HG03159 (cell line): Measurements from ENCODE around the gene PIP4P1.
"Not testable (repeated sequence)": the region's sequence is repeated elsewhere in the genome, so short reads cannot be mapped to it uniquely, and the experiment has no call there.

ENCODE experiments used
- ATAC-seq: cut with Tn5 transposase; IDR thresholded peaks from one replicate; pipeline ENCODE4 v1.9.1; 2021; ENCODE audit warnings: mild to moderate bottlenecking, moderate library complexity; ENCODE audit not compliant: unreplicated experiment

PIP4P1 gene

DNA sequence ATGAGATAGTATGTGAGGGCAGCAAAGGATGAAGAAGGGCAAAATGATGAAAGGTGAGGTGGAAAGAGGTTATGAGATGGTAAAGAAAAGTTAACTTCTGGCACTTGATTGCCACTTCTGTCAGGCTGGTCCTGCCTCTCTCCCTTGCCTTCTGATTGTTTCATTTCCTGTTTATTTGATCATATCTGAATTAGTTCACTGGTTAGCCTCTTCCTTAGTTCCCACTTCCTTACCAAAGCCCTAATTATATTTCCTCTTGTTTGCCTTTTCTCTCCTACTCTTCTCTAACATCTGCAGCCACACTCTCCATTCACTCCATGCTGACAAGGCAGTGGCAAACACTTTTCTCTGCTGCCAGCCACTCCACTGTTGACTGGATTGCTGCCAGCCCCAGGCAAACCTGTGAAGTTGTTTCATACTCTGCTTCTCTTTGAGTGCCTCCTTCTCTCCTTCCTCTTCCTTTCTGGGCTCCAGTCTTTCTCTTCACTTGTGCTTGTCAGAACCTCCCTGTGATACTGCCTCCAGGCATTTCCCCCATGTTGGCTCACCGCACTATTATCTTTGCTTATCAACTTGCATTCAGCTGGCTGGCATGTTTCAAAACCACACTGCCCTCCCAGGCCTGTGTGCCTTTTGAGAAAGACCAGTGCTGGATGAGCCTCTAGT is 16.1 kb upstream of the PIP4P1 start:
- ATAC-seq: no peak

DNA sequence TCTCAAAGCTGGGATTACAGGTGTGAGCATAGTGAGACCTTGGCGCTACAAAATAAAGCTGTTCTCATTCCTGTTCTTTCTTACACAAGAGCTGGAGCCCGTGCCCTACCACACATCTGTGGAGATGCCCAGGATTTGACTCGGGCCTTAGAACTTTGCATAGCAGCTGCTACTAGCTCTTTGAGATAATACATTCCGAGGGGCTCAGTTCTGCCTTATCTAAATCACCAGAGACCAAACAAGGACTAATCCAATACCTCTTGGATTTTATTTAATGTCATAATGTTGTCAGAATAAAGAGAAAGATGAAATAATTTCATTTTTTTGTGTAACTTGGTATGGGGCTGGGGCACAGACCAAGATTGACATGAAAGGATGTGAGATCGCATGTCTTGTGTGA is 15.5 kb upstream of the PIP4P1 start:
- no peak for ATAC-seq

DNA sequence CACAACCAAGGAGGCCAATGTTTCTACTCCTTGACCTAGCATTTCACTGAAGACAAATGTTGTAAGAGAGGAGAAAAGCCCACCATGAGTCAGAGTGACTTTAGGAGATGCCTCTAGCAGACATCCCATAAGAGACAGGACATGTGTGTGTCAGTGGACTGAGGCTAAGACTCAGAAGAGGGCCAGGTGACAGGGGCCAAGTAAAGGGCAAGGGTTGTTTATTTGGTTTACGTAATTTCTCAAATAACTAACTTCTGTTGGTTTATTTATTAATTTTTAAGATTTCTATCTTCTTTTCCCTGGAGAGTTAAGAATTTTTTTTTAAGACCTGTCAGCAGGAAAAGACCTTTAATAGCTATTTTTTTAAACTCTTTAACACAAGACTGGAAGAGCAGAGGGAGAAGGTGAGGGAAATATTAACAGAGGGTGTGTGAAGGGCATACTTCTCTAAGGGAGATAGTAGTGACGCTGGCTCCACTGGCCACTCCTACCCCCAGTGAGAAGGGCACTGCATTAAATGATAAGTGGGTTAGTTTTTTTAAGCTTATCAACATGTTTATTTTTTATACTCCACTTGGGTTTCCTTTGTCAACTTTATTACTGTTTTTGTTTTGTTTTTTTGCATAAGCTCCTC is 11.4 kb upstream of the PIP4P1 start:
- no peak for ATAC-seq

DNA sequence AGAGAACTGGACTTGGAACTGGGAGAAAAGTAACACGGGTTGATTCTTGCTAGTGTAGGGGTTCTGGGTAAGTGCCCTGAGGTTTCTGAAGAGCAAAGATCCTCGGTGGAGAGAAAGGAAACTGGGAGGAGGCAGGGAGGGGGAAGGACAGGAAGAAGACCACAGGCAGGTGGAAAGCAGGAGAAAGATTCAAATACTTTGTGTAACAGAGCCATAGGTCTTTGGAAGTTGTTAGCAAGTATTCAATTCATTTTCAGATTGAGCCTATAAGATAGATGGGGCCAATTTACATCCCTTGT is 9.3 kb upstream of the PIP4P1 start:
- ATAC-seq: no peak

DNA sequence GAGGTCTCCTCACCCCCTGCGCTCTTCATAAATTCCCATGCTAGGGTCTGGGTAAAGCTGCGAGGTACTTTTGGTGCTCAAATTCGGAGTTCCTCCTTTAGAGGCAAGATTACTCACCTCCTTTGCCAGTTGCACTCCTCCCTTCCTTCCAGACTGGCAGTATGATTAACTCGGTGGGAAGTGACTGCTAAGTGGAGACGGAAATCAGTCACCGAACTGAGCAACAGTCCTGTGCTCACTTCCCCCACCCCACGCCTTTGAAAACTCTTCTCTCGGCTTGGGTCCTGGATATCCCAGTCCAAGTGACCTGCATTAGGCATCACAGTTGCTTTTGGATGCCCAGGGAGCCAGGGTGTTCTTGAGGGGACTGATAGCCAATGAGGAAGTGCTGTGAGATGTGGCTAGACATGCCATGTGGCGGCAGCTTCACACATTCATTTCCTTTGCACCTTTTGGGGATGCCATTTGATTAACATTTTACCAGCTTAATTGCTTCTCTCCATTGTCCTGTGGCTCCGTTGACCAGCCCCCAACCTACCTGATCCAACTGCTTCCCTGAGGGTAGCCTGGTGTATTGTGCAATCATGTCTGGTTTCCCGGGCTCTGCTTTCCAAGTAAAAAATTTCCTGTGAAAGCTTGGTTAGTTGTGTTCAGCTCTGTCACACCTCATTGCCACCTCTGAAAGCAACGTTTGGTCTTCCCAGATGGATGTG is 8.8 kb upstream of the PIP4P1 start:
- ATAC-seq: peak; percentile 37

DNA sequence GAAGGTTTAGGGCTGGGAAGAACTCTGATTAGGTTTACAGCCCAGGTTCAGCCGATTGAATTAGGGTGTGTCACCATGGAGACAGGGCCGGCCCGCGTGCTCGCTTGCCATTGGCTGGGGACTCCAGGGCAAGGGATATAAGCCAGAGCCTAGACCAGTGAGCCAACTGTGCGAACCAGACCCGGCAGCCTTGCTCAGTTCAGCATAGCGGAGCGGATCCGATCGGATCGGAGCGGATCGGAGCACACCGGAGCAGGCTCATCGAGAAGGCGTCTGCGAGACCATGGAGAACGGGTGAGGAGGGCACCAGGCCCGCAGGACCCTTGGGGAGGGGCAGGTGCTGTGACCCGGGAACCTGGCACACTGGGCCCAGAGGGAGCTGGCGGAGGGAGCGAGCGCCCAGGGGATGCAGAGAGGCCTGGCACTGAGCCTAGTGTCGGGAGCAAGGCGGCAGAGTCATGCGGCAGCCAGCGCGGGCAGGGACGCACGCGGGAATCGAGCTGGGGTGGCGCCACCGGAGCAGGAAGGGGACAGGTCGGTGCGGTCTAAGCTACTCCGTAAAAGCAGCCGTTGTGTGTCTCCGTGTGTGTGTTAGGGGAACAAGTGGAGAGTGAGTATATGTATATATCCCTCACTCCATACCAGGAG is 8.1 kb upstream of the PIP4P1 start, which contains the start of gene PNP:
PNP (plus strand) TSS at position 165 of the 648 bp plus-strand sequence; CDS start at position 284, 119 bp downstream.
- ATAC-seq: peak; percentile 93

DNA sequence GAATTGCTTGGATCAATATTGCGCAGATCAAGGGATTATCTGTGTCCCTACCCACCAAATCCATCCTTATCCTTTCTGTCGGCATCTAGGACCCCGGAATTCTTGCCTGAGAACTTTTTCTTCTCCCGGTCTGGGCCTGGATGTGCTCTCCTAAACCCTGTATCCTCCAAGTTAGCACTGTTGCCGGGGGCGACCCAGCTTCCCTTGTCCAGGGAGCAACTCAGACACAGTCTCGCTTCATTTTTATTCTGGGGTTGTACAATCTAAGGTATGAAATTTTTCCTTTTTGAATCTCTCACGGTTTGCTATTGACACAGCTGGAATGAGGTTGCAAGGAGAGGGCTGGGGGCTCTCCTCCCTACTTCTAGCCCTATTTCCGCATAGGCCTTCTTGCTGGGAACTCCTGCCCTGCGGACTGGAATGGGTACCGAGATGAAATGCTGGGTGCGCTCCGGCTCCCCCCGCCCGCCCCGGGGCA is 7.6 kb upstream of the PIP4P1 start:
- ATAC-seq: no peak

DNA sequence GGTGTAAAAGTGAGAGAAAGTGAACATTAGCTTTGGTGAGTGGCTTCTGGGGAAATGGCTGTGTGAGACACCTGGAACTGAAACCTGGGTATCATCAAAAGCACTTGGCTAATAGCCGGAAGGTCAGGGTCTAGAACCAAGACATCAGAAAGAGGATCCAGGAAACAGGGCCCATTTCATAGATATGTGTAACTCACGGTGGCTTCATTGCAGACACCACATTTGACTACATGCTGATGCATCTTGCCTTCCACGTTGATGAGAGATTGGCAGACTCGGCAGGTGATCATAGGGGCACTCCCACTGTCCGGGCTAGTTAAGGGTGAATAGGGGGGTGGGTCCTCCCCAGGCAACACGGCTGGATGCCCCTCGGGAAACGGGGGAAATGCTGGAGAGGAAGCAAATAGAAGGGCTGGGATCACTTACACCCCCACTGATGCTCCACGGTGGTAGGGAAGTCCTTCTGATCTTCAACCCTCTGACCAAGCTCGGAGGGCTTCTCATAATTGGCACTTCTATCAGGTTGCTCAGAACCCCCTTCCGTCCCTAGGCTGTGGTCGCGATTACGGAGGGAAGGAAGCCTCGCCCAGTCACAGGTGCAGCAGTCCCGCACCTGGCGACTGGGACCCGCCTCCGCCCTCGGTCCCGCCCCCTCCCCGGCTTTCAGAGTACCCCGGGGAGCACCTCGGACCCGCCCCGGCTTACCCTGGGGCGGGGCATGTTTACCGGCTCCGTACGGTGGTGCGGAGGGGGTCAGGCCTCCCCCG is 593 bp downstream of the PIP4P1 start:
- peak; percentile 14 for ATAC-seq

DNA sequence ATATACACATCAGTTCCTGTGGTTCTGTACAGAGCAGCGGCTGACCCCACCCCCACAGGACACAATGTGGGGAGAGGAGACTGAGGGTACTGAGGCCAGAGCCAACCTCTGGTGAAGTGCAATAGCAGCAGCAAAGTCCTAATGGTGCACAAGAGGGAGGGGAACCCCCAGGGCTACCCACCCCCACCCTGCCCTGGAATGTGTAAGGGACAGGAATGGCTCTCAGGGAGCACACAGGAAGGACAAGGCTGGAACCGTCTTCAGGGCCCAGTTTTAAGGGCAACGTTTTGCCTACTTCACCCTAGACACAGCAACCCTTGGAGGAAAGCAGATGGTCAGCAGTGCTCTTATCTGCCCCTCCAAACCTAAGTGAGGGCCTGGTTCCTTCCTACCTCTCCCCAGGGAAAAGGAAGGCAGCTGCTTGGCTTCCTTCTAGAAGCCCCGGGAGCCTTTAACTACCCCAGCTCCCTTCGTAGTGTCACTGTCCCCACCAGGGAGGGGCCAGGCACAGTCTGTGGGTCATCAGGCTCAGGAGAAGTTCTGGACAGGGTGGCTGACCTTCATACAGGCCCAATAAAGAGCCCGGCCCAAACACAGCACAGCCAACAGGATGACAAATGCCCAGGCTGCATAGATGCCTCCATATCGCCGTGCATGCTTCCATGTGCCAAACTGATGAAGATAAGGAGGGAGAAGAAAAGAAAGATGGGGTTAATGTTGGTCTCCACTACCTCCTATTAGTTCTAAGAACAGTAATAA is 3.0 kb downstream of the PIP4P1 start:
- ATAC-seq: no peak

DNA sequence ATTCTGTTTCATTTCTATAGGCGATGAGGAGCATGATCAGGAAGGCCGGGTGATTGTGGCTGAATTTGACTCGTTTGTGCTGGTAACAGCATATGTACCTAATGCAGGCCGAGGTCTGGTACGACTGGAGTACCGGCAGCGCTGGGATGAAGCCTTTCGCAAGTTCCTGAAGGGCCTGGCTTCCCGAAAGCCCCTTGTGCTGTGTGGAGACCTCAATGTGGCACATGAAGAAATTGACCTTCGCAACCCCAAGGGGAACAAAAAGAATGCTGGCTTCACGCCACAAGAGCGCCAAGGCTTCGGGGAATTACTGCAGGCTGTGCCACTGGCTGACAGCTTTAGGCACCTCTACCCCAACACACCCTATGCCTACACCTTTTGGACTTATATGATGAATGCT is 4.3 kb downstream of the PIP4P1 start:
- ATAC-seq: no peak

DNA sequence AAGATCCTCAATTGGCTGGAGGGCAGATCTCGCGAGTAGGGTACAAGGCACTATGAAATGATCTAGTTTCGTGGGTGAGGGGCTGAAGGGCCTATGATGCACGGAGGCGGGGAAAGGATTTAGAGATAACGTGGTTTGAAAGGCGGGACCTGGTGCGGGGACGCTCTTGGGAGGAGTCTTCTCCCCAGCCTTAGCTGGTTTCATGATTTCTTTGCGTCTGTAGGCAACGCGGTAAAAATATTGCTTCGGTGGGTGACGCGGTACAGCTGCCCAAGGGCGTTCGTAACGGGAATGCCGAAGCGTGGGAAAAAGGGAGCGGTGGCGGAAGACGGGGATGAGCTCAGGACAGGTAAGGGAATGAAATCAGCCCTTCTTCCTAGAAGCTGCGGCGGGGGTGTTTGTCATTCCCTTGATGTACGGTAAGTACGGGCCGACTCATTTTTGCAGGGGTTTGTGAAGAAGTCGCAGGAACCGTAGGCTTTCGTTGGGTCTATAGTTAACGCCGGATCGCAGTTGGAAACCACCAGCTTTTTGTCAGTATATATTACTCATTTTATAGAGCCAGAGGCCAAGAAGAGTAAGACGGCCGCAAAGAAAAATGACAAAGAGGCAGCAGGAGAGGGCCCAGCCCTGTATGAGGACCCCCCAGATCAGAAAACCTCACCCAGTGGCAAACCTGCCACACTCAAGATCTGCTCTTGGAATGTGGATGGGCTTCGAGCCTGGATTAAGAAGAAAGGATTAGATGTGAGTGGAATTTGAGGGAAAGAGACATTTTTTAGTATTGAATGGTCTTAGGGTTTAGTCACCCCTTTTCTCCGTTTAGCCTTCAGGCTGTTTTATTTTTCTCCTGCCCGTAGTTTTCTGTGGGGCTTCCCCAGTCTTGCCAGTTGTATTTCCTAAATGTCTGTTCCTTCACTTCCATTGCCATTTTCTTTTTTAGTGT is 5.6 kb downstream of the PIP4P1 start:
- peak; percentile 48 for ATAC-seq

DNA sequence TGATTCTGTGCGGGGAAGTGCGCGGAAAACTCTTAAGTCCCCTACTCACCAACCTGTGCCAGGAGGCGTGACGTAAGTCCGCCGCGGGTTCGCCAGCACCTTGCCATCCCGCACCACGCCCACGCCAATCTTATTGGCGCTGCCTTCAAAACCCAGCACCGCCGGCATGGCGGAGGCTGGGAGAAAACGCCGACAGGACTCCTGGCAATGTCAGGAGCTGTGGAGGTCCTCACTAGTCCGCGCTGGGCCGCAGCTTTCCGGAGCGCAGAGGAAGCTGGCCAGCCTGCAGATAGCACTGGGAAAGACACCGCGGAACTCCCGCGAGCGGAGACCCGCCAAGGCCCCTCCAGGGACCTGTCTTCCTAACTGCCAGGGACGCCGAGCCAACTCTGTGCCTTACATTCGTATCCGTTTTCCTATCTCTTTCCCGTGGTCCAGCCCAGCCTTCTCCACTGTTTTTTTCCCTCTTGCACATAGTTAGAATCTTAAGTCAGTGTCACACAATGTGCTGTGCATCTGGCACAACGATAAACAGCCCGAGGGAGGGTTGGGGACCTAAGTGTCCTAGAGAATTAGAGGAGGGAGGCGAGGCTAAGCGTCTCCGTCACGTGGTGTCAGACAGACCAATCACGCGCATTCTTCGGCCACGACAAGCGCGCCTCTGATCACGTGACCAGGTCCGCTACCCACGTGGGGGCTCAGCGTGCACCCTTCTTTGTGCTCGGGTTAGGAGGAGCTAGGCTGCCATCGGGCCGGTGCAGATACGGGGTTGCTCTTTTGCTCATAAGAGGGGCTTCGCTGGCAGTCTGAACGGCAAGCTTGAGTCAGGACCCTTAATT is 6.5 kb downstream of the PIP4P1 start, which contains the start of the genes APEX1 and OSGEP:
APEX1 (plus strand) TSS at position 711 of the 839 bp plus-strand sequence. CDS start 420 bp downstream, outside the sequence.
OSGEP (minus strand) TSS at position 297 of the 839 bp plus-strand sequence; CDS start at position 168, 129 bp downstream.
- peak; percentile 87 for ATAC-seq

DNA sequence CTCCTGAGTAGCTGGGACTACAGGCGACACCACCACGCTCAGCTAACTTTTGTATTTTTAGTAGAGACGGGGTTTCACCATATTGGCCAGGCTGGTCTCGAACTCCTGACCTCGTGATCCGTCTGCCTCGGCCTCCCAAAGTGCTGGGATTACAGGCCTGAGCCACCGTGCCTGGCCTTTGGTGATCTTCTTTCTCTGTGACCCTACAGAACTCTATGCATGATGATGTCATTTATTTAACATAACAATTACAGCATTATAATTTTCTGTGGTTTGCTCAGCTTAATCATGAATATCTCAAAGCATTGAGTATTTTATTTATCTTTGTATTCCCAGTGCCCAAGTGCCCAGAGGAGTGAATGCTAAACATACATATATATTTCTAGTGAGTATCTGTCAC is 8.4 kb downstream of the PIP4P1 start:
- ATAC-seq: not testable (repeated sequence)

DNA sequence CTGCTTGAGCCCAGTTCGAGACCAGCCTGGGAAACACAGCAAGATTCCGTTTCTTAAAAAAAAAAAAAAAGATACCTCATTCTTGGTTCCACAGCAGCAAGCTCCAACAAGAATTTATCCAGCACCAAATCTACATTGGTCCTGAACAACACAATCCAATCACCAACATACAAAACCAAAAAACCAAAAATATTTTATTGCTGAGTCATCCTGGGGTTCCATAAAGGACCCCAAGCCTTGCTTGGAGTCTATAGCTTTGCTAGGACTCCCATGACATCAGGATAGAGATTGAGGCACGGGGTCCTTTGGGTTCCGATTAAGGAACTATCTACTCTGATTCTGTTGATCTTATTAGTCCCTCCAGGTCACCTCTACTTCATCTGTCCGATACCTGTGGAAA is 14.3 kb downstream of the PIP4P1 start:
- ATAC-seq: no peak

DNA sequence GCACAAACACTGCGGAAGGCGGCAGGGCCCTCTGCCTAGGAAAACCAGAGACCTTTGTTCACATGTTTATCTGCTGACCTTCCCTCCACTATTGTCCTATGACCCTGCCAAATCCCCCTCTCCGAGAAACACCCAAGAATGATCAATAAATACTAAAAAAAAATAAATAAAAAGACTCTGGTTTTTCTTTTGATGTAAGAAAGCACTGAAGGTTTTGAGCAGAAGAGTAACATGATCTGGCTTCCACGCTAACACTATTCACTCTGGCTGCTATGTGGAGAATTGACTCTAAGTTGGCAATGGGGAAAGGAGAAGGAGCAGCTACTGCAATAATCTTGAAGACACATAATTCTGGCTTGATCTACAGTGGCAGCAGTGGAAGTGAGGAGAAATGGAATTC is 17.6 kb downstream of the PIP4P1 start:
- not testable (repeated sequence) for ATAC-seq

DNA sequence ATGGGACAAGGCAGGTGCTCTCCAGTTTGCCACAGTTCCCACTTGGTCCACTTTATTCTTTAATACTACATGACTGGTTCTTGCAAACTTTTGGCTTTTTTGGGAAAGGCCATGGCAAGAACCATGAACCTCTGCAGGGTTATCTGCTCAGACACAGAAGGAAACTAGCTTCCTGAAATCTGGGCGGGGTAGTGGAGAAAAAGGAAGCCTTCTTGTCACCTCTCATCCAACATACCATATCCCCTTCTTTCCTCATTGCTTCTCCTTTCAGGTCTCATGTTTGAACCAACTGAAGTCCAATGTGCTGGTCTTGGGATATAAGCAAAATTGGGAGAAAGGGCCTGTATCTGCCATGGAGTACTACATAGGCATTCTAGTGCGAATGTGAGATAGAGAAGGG is 19.8 kb downstream of the PIP4P1 start:
- ATAC-seq: no peak

DNA sequence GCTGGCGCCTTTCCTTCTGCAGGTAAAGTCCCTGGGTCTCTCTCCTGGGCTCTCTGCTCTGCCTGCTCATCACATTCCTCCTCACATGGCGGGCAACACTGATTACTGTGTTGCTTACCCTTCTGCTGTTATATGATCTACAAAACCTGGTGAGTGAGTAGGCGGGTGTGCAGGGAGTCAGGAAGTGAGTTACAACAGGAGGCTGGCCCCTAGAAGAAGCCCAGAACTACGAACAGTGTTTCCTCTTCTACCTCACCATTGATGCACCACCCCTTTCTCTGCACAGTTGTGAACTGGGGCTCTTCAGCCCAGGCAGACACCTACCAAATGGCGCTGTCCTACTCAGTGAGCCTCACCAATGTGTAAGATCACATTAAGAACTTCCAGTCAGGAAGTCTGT is 20.4 kb downstream of the PIP4P1 start:
- ATAC-seq: peak; percentile 91

DNA sequence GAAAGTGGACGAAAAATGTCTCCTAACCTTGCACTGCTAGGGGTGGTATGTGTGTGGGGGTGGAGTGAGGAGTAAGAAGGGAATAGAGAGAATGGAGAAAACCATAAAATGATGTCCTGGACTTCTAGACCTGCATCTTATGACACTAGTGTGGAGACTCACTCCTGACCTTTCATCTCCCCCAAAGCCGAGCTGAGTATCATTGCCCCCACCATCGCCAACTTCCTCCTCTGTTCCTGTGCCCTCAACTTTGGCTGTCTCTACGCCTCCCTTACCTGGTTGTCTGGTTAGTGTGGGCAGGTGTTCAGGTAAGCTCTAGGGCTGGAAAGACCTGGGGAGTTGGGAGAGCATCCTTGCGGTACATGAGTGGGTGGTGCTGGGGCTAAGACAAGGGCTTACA is 20.8 kb downstream of the PIP4P1 start:
- no peak for ATAC-seq
